ENCODE results near the gene SLCO1B1.

GRCh38 chr12:21129906-21130305 lies 1.1 kb upstream of the SLCO1B1 start:
- no peak for TF ChIP-seq CTCF (IDR thresholded peaks at IDR 0.05; ENCODE audit: insufficient read depth, low read depth, low read length)
- no peak for TF ChIP-seq EZH2 (IDR thresholded peaks at IDR 0.05; ENCODE audit: insufficient read depth, low read length)
